Middle frontal gyrus (tissue), 1 donor: ENCODE results near the gene PAQR7.

ENCODE experiments used
- DNase-seq: peaks from one replicate; pipeline ENCODE4 v3.0.0-alpha.2; 2015; ENCODE audit warnings: low spot score; ENCODE audit errors: extremely low spot score

The PAQR7 gene

DNA sequence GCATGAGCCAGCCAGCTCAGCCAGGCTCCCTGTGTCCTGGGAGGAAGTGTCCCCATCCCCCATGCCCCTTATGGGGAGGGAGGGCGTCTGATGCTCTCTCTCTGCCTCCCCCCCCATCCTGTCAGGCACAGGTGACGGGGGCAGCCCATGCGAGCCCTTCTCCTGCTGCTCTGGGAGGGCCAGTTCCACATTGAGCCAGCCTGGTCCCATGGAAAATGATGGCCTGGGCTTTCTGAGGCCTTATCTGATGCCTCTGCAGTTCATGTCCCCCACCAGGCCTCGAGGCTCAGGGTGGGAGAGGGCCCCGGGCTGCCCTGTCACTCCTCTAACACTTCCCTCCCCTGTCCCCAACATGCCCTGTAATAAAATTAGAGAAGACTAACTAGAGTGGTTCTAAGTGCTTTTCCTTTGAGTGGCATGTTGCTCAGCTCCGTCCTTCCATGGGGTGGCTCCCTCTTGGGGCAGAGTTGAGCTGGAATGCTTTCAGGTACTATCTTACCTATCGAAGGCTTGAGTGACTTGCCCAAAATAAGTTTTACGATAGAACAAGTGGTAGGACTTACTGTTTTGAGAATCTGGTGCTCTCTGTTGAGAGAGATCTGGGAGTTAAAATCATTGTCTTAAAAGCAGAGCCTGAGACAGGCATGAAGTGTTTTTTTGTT, 57.5 kb downstream of the PAQR7 start:
- no peak for DNase-seq

DNA sequence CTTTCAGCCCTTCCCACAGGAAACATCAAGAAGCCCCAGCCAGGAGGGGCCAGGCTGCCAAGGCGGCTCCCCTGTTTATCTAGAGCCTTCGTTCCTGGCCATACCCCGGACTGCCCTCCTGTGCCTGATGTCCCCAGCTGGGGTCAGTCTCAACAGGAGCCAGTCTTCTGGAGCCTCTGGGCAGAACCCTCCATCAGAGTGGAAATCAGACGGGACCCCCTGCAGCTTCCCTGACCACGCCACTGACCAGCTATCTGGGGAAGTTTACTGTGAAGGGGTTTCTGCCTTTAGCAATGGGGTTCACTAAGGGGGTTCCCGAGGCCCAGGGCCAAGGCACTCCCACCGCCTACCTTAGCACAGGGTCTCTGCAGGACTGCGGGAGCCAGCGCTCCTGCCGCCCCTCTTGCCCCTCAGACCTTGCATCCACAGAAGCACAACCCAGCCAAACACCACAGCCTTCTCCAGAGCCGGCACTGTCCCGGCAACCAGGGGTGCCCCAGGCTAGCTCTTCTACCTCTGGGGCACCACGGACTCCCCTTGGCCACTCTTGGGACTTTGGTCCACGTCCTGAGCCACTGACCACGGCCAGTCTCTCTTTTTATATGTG, 59.3 kb downstream of the PAQR7 start:
- no peak for DNase-seq

DNA sequence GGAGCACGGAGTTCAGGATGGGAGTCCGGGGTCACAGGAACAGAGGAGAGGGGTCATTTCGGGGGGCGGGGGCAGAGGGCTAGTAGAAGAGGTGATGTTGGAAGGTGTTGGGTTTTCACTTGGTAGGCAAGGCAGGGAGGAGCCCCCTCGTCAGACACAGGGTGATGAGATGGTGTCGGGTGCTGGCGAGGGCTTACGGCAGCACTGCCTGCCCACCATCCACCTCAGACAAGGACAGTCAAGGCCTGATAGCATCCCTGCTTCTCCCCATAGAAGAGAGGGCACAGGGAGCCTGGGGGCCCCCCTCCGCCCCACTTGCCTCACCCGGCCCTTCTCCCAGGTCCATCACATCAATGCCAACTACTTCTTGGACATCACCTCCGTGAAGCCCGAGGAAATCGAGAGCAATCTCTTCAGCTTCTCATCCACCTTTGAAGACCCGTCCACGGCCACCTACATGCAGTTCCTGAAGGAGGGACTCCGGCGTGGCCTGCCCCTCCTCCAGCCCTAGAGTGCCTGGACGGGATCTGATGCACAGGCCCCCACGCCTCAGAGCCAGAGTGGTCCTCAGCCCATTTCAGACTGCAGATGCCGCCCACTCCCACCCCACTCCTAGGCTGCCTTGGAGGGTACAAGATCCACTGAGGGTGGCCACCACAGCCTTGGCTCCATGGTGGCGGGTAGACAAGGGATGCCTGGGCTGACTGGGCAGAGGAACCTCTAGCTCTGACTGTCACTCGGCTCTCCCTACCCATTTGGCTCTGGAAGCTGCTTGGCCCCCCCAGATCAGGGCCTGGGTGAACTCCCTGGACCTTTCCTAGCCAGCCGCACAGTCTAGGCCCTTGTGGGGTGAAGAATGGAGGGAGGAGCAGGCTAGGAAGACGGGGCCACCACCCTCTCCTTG, 60.0 kb downstream of the PAQR7 start:
- no peak for DNase-seq

DNA sequence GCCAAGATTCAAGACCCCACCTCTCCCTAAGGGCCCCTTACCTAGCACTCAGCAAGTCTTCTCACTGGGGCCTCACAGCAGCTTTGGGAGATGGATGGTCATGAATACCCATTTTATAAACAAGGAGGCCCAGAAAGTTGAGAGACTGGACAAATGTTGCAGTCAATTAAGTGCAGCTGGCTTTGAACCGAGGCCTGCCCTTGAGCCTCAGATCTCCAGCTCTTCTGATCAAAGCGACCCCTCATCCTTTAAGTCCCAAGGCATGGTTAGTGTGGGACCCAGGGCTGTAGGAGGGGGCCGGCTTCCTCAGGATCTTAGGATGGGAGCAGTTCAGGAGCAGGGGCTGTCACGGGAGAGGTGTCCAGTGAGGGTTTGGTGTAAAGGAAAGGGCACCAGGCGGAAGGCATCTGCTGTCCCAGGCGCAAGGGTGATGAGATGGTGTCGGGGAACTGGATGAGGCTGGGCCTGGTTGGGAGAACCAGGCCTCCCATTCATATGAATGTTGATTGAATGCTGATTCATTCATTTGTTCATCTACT, 60.9 kb downstream of the PAQR7 start:
- no peak for DNase-seq

DNA sequence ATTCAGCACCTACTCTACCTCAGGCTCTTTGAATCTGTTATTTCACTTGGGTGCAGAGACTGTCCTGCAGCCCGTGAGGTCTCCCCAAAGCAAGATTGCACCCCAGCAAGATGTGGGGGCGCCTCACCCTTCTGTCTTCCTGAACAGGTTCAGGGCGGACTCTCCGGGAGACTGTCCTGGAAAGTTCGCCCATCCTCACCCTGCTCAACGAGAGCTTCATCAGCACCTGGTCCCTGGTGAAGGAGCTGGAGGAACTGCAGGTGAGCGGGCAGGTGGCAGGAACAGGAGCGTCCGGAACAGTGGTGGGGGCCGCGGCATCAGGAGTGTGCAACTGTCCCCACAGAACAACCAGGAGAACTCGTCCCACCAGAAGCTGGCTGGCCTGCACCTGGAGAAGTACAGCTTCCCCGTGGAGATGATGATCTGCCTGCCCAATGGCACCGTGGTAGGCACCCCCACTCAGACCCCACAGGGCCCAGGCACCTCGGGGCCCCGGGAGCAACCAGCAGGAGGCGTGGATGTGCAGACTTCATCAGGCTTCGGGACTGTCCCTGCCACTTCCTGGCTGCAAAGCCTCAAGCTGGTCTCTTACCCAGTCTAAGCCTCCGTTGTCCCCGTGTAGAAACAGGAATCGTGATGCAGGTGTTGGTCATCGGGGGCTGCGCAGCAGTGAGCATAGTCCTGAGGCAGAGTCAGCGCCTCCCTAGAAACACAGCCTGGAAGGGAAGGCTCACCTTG, 61.6 kb downstream of the PAQR7 start:
- no peak for DNase-seq

- no peak for DNase-seq
Measured at GRCh38 chr1:25813071-25813733, 62.3 kb downstream of the PAQR7 start.
